ENCODE measurements around the gene THG1L. TPM values are rescaled to one million over a fixed set of nuclear protein-coding genes. Genes with fewer than 3 reads are reported as not detected.

Gene THG1L
- total RNA-seq, 2 experiments from 2014 or later = 29.9 to 30.6 TPM

Other genes with a start within 250 kb of the THG1L start
- gene ADAM19, start 155.6 kb upstream of the THG1L start, total RNA-seq = 10 to 100 TPM; 52.5 to 55.0 TPM
- under 1 TPM; 0.15 to 0.29 TPM for gene SOX30, start 79.0 kb upstream of the THG1L start, total RNA-seq
- gene C5orf52, start 59.9 kb upstream of the THG1L start, total RNA-seq = not detected
- gene LSM11, start 12.3 kb downstream of the THG1L start, total RNA-seq = 1 to 10 TPM; 8.4 to 8.6 TPM
- gene CLINT1, start 127.7 kb downstream of the THG1L start, total RNA-seq = 10 to 100 TPM; 74.8 to 76.2 TPM

All from activated CD8-positive, alpha-beta memory T cell treated with anti-CD3 and anti-CD28 coated beads for 36 hours (primary cell).